ENCODE results near the gene TCFL5.

The TCFL5 gene

DNA sequence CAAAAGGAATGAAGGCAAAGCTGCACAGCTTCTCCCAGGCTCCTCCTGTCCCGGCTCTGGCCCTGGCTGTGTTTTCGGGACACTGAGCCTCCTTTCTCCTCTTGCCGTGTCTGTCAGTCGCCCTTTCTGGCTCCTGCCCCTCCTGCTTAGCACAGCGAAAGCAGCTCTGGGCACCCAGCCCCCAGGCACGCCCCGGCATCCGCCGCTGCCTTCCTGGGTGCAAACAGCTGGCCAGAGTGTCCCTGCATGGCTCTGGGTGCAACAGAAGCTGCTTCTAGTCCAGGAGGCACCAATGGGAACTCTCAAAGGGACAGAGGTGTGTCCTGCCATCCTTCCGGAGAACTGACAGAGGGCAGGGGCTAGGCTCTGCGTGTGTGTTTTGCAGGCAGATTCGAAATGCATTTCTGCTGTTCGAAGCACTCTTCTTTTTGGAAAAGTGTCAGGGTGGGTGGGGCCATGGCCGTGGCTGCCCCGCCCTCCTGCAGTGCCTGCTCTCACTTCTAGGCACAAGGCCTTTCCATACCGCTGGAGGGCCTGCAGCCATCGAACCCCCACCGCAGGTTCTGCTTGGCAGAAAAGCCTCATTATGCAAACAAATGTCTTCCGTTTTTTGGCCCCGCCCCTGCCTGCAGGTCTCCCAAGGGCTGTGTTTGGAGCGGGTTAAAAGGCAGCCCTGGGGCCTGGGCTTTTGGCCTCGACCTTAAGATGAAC lies 29.3 kb downstream of the TCFL5 start:
- FAIRE-seq = no peak

DNA sequence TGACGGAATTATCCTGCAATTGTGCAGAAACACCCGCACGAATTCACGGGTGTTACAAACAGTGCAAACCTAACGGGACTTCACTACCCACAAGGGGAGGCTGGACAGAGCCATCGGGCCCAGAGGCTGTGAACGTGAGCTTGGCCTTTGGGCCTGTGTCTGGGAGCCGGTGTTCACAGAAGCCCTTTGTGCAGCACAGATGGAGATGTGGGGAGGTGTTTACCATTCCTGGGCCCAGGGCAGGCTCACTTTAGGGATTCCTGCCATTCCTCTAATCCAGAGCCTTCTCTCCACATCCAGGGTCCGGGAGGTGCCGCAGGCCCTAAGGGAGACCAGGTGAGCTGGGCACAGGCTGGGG lies 29.8 kb downstream of the TCFL5 start:
- no peak for FAIRE-seq

GRCh38 chr20:62831361-62831788 lies 30.2 kb downstream of the TCFL5 start:
- no peak for FAIRE-seq

GRCh38 chr20:62830821-62831220 lies 30.8 kb downstream of the TCFL5 start:
- FAIRE-seq = no peak

- no peak for FAIRE-seq
These were observed 31.4 kb downstream of the TCFL5 start for GRCh38 chr20:62830251-62830650.

- no peak for FAIRE-seq
These were observed 32.1 kb downstream of the TCFL5 start for GRCh38 chr20:62829231-62830230.

DNA sequence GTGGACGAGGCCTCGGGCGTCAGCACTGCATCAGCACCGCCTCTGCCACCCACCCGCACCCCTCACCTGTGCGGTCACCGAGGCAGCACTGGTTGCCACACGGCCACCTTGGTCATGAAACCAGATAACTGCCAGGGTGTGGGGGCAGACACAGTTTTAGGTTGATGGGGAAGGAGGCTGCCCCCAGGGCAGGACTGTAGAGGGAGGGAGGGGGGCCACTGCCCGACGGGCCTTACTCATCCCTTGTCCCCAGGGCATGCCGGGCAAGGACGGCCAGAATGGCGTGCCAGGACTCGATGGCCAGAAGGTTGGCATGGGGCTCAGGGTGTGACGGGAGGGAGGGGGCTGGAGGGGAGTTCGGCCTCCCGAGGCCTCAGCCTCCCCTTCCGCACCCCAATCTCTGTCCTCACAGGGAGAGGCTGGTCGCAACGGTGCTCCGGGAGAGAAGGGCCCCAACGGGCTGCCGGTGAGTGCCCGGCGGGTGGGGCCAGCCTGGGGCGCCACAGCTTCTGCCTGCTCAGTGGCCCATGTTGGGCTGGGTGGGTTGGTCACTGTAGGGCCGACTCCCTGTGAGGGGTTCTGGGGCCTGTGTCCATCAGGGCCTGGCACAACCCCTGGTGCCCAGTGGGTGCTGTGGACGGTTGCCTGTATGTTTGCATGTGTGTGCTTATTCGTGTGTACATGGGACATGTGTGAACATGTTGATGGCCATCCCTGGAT lies 33.0 kb downstream of the TCFL5 start:
- FAIRE-seq = no peak

DNA sequence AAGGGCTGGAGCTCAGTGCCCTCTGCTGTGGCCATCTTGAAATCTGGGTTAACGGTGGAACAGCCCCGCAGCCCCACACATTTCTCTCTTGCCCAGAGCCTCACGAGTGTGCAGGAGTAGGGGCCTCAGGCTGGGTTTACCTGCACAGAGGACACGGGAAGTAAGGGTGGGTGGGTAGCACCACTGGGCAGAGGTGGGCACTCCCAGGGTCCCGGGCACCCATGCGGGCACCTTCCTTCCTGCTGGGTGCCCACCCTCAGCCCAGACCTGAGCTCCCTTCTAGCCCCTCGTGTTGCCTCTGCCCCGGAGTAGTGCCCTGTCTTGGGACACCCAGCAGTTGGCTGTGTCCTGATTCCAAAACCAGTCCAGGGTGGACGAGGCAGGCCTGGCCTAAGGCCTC lies 33.6 kb downstream of the TCFL5 start:
- FAIRE-seq = no peak

DNA sequence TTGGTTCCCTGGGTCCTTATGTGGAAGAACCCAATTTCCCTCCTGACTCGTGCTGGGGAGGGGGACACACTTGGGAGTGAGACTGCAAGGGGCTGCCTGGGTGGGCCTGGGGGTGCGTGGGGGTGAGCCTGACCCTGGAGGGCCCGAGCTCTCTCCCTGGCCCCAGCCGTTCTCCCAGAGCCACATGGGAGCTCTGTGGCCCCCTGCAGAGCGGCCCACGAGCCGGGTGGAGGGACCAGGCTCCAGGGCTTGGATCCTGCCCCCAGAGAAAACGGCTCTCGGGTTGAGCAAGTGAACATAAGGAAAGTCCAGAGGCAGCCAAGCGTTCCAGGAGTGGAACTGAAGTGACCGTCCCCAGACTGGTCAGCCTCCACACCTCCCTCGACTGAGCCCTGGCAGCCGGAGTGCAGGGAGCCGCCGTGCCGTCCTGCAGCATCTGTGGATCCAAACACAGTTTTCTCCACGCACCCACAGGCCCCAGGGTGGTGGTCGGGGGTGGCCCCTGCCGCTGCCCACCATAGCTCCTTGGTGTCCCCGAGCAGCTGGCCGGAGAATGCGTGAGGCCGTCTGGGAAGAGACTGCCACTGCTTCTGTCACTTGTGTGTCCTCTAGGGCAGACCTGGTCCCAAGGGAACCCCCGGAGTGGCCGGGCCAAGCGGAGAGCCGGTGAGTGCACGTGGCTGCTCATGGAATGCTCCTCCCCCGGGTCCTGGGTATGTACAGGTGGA lies 34.1 kb downstream of the TCFL5 start:
- FAIRE-seq = no peak

DNA sequence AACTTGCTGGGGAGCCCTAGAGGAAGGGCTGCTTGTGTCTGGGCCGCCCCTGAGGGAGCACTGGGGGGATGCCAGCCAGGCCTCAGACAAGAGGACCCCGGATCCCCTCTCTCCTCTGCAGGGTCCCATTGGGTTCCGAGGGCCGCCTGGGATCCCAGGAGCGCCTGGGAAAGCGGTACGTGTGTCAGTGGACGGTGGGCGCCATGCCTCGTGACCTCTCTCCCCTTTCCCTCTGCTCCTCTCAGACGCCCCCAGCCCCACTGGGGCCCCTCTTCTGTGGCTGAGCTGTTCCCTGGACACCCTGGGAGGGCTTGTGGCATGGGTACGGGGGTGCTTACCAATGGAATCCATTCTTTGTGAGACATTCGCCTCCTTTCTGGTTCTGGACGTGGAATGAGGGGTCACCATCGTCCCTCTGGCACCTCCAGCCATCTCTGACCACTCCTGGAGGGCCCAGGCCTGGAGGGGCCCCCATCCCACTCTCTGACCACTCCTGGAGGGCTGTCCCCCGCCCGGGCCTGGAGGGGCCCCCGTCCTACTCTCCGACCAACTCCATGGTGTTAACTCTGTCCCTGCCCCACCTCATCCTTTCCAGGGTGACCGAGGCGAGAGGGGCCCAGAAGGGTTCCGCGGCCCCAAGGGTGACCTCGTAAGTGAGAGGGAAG lies 34.8 kb downstream of the TCFL5 start:
- FAIRE-seq = no peak

GRCh38 chr20:62825986-62826645 lies 35.5 kb downstream of the TCFL5 start:
- no peak for FAIRE-seq

DNA sequence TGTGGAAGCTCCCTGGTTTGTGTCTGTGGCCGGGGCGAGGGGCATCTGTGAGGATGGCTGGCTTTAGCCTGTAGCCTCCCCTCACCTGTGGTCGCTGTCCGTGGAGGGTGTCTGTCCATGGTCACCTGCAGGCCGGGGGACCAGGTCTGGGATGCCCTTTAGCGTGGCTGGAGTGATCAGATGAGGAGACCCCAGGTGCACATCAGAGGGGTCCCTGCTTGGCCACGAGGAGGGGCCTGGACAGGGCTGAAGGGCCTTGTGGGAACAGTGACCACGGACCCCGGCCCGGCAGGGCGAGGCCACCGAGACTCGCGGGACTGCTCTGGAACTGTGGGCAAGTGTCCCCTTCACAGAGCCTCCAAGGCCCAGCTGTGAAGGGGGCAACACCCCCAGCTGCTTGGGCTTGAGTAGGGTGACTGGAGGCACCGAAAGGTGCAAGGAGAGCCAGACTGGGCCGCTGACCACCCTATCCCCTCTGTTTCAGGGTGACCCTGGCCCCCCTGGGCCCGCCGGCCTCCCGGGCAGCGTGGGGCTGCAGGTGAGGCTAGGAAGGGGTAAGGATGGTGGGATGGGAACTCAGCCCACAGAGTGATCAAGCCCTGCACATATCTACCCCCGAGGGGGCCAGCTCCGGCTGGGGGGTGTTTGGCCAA lies 36.2 kb downstream of the TCFL5 start:
- no peak for FAIRE-seq

DNA sequence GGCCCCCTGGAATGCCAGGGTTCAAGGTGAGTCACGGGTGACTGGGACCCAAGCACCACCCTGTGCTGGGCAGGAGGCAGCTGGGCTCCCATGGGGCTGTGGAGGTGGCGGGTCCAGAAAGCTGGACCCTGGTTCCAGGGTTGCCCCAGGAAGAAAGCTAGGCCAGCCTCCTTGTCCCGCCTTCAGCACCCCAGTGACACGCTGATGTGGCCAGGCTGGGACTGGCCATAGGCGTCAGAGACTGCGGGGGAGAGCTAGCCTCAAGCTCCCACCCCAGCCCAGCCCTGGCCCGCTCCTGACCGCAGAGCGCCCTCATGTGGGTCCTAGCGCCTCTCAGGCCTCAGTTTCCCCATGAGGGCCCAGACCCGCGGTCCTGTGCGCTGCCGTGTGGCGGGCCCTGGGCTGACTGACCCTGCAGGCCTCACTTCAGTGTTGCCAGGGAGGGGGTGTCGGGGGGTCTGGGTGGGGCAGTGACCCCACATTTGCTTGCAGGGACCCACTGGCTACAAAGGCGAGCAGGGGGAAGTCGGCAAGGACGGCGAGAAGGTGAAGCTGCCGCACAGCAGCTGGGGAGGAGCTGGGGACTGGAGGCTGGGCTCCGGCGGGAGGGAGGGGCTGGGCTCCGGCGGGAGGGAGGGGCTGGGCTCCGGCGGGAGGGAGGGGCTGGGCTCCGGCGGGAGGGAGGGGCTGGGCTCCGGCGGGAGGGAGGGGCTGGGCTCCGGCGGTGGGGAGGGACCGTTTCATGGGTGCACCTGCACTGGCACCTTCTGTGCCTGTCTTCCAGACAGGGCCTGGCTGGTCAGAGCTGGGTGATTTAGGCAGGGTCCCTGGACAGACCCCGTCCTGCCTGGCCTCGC lies 36.9 kb downstream of the TCFL5 start:
- no peak for FAIRE-seq

- no peak for FAIRE-seq
These were observed 37.7 kb downstream of the TCFL5 start for GRCh38 chr20:62823688-62824475.

GRCh38 chr20:62822788-62823651 lies 38.6 kb downstream of the TCFL5 start:
- no peak for FAIRE-seq

- no peak for FAIRE-seq
These were observed 39.3 kb downstream of the TCFL5 start for GRCh38 chr20:62822239-62822787.

GRCh38 chr20:62821726-62822210 lies 39.9 kb downstream of the TCFL5 start:
- FAIRE-seq = no peak

All from endometrium (tissue), 2 donors.